Mammary epithelial cell (primary cell): ENCODE results near the gene ECEL1.

ENCODE experiments used
- EZH2 ChIP-seq: IDR thresholded peaks from 2 replicates; pipeline ENCODE4 v1.6.1; 2012; ENCODE audit warnings: low read length, inconsistent platforms, borderline replicate concordance
- TF ChIP-seq, protein P1 (sequence below), 2 donors: IDR thresholded peaks in 1 of 2; conservative IDR thresholded peaks in 1 of 2; 2 replicates each; pipeline ENCODE4 v1.5.1; 2011 to 2012; ENCODE audit warnings: inconsistent platforms in 2 of 2, low read length in 2 of 2, mild to moderate bottlenecking in 2 of 2, control low read depth in 1 of 2, low read depth in 1 of 2; ENCODE audit not compliant: insufficient read depth in 1 of 2; ENCODE audit errors: extremely low read depth in 1 of 2

DNA sequence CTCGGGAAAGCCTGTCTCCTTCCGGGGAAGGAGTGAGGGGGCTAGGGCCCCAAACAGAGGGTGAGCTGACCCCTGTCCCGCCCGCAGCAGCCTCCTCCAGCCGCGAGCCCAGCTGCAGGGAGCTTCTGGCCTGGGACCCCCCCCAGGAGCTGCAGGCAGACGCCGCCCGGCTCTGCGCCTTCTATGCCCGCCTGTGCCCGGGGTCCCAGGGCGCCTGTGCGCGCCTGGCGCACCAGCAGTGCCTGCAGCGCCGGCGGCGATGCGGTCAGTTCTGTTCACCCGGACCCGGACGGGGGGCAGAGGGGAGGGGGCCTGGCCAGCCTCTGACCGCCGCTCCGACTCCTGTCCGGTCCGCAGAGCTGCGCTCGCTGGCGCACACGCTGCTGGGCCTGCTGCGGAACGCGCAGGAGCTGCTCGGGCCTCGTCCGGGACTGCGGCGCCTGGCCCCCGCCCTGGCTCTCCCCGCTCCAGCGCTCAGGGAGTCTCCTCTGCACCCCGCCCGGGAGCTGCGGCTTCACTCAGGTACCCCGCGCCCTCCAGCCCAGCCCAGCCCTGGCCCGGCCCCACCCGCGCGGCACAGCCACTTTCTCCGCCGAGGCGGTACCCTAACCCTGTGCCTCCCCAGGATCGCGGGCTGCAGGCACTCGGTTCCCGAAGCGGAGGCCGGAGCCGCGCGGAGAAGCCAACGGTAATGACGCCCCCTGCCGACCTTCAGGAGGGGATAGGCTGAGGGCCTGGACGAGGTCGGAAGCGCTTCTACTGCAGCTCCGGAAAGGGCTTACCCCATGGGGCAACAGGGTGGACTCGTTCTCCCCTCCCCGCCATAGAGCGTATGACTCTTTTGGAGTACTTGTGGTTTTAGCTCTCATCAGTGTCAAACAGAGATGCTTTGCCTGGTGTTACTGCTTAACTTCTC, 36.3 kb upstream of the ECEL1 start:
- TF ChIP-seq, protein P1, sequence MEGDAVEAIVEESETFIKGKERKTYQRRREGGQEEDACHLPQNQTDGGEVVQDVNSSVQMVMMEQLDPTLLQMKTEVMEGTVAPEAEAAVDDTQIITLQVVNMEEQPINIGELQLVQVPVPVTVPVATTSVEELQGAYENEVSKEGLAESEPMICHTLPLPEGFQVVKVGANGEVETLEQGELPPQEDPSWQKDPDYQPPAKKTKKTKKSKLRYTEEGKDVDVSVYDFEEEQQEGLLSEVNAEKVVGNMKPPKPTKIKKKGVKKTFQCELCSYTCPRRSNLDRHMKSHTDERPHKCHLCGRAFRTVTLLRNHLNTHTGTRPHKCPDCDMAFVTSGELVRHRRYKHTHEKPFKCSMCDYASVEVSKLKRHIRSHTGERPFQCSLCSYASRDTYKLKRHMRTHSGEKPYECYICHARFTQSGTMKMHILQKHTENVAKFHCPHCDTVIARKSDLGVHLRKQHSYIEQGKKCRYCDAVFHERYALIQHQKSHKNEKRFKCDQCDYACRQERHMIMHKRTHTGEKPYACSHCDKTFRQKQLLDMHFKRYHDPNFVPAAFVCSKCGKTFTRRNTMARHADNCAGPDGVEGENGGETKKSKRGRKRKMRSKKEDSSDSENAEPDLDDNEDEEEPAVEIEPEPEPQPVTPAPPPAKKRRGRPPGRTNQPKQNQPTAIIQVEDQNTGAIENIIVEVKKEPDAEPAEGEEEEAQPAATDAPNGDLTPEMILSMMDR (conservative IDR thresholded peaks at IDR 0.05 in 1 of 2, IDR thresholded peaks at IDR 0.05 in 1 of 2; ENCODE audit: extremely low read depth in 1 of 2, insufficient read depth in 1 of 2, low read depth in 1 of 2, low read length in 2 of 2): peak in 1 of 2 donors; percentile 18
- TF ChIP-seq EZH2: peak; percentile 45
